HEK293T (cell line): ENCODE data around the gene MR1.

ENCODE experiments used
- CTCF ChIA-PET: fragments of 350-600 bp; formaldehyde crosslinking; extraction: SDS; loops from one replicate; lab custom pipeline; 2021; ENCODE audit warnings: antibody characterized with exemption, inconsistent platforms; lab: Yijun Ruan, JAX
- POLR2A ChIA-PET: fragments of 350-600 bp; formaldehyde crosslinking; extraction: SDS; loops from one replicate; lab custom pipeline; 2020; ENCODE audit warnings: antibody characterized with exemption, inconsistent platforms; lab: Yijun Ruan, JAX
- DNase-seq: peaks from one replicate; pipeline ENCODE4 v3.0.0; 2012; ENCODE audit warnings: mixed read lengths; ENCODE audit errors: extremely low spot score
- ARNT ChIP-seq: fragments of 450-650 bp; IDR thresholded peaks from 2 replicates; pipeline ENCODE4 v1.6.1; 2017; ENCODE audit warnings: mild to moderate bottlenecking
- BHLHE40 ChIP-seq: fragments of 450-650 bp; IDR thresholded peaks from 2 replicates; pipeline ENCODE4 v1.6.1; 2016; ENCODE audit warnings: mild to moderate bottlenecking, moderate library complexity, borderline replicate concordance
- CTBP1 ChIP-seq: fragments of 450-650 bp; IDR thresholded peaks from 2 replicates; pipeline ENCODE4 v1.6.1; 2016; ENCODE audit warnings: borderline replicate concordance
- ELF4 ChIP-seq: fragments of 450-650 bp; IDR thresholded peaks from 2 replicates; pipeline ENCODE4 v1.6.1; 2017; ENCODE audit warnings: antibody characterized with exemption
- FOXA1 ChIP-seq: fragments of 450-650 bp; IDR thresholded peaks from 2 replicates; pipeline ENCODE4 v1.6.1; 2016; ENCODE audit warnings: mild to moderate bottlenecking
- FOXK2 ChIP-seq: fragments of 450-650 bp; IDR thresholded peaks from 2 replicates; pipeline ENCODE4 v1.6.1; 2016; ENCODE audit warnings: mild to moderate bottlenecking
- FOXM1 ChIP-seq: fragments of 450-650 bp; IDR thresholded peaks from 2 replicates; pipeline ENCODE4 v1.6.1; 2017; ENCODE audit warnings: mild to moderate bottlenecking, borderline replicate concordance
- HDGF ChIP-seq: fragments of 450-650 bp; IDR thresholded peaks from 2 replicates; pipeline ENCODE4 v1.6.1; 2017; ENCODE audit warnings: antibody characterized with exemption, borderline replicate concordance
- L3MBTL2 ChIP-seq: fragments of 450-650 bp; conservative IDR thresholded peaks from 2 replicates; pipeline ENCODE4 v1.6.1; 2016; ENCODE audit warnings: mild to moderate bottlenecking
- LEF1 ChIP-seq: fragments of 450-650 bp; IDR thresholded peaks from 2 replicates; pipeline ENCODE4 v1.6.1; 2017; ENCODE audit warnings: mild to moderate bottlenecking, borderline replicate concordance
- NFRKB ChIP-seq: fragments of 450-650 bp; IDR thresholded peaks from 2 replicates; pipeline ENCODE4 v1.6.1; 2016; ENCODE audit warnings: mild to moderate bottlenecking, moderate library complexity
- PKNOX1 ChIP-seq: fragments of 450-650 bp; IDR thresholded peaks from 2 replicates; pipeline ENCODE4 v1.6.1; 2016
- SP1 ChIP-seq: fragments of 450-650 bp; IDR thresholded peaks from 2 replicates; pipeline ENCODE4 v1.6.1; 2017
- SUZ12 ChIP-seq: fragments of 450-650 bp; IDR thresholded peaks from 2 replicates; pipeline ENCODE4 v1.6.1; 2016; ENCODE audit warnings: mild to moderate bottlenecking
- TARDBP ChIP-seq: fragments of 450-650 bp; IDR thresholded peaks from 2 replicates; pipeline ENCODE4 v1.6.1; 2016
- ZNF384 ChIP-seq: fragments of 450-650 bp; IDR thresholded peaks from 2 replicates; pipeline ENCODE4 v1.6.1; 2016

MR1 gene

GRCh38 chr1:181102841-181103240 lies 69.1 kb downstream of the MR1 start:
- TF ChIP-seq HDGF (no peak), SUZ12 (no peak), ZNF384 (no peak), LEF1 (no peak), FOXA1 (no peak), CTBP1 (no peak), BHLHE40 (no peak), ELF4 (no peak), L3MBTL2 (no peak)
- no peak for DNase-seq
- ChIA-PET CTCF (interaction anchor here (0.5 to 1.1 kb wide), 2 partner anchors 24 to 33 kb away, joined by 3 to 4 read pairs; no protein-coding TSS in a partner anchor), POLR2A (interaction anchor here (1.8 to 3.1 kb wide), 3 partner anchors 14 to 20 kb away, joined by 5 to 33 read pairs (median 5); no protein-coding TSS in a partner anchor)

- POLR2A ChIA-PET: interaction anchor here (0.9 to 3.1 kb wide), 5 partner anchors 10 to 30 kb away, joined by 3 to 33 read pairs (median 5); no protein-coding TSS in a partner anchor
- CTCF ChIA-PET: interaction anchor here (0.5 to 1.1 kb wide), 4 partner anchors 20 to 33 kb away, joined by 3 to 4 read pairs (median 4); no protein-coding TSS in a partner anchor
- TF ChIP-seq FOXK2 (no peak), HDGF (no peak), TARDBP (no peak), ZNF384 (no peak), ARNT (no peak), SP1 (no peak), FOXM1 (no peak), L3MBTL2 (no peak)
- DNase-seq: no peak
Measured at GRCh38 chr1:181103399-181103798, 69.6 kb downstream of the MR1 start.

GRCh38 chr1:181104042-181104789 lies 70.4 kb downstream of the MR1 start:
- DNase-seq: peak; percentile 50
- TF ChIP-seq CTBP1: no peak
- no peak for TF ChIP-seq FOXM1
- TF ChIP-seq FOXA1: no peak
- TF ChIP-seq BHLHE40: no peak
- TF ChIP-seq ARNT: no peak
- no peak for TF ChIP-seq ZNF384
- TF ChIP-seq FOXK2: no peak
- TF ChIP-seq NFRKB: no peak
- no peak for TF ChIP-seq TARDBP
- TF ChIP-seq SUZ12: no peak
- no peak for TF ChIP-seq ELF4
- no peak for TF ChIP-seq PKNOX1
- TF ChIP-seq HDGF: no peak
- TF ChIP-seq SP1: no peak
- TF ChIP-seq LEF1: no peak
- ChIA-PET POLR2A (interaction anchor here (0.8 to 3.1 kb wide), 13 partner anchors 8 to 602 kb away, joined by 3 to 33 read pairs (median 5); no protein-coding TSS in a partner anchor), CTCF (interaction anchor here (0.7 to 1.5 kb wide), 3 partner anchors 20 to 38 kb away, joined by 3 to 4 read pairs (median 4); no protein-coding TSS in a partner anchor)

- ChIA-PET POLR2A (interaction anchor here (0.8 to 3.1 kb wide), 11 partner anchors 8 to 603 kb away, joined by 3 to 33 read pairs (median 5); partner anchors contain the start of gene IER5), CTCF (interaction anchor here (1.5 kb wide), 1 partner anchor 22 kb away, joined by 4 read pairs; no protein-coding TSS in a partner anchor)
- TF ChIP-seq L3MBTL2 (peak; percentile 79; the same call in 1 of the 2 replicates), ELF4 (no peak)
- DNase-seq: peak; percentile 45
Measured at GRCh38 chr1:181104790-181105133, 71.0 kb downstream of the MR1 start.

GRCh38 chr1:181105134-181106021 lies 71.6 kb downstream of the MR1 start:
- peak; percentile 94 for DNase-seq
- TF ChIP-seq FOXK2 (no peak), L3MBTL2 (peak; percentile 88)
- CTCF ChIA-PET: interaction anchor here (1.5 kb wide), 1 partner anchor 21 kb away, joined by 4 read pairs; no protein-coding TSS in a partner anchor
- POLR2A ChIA-PET: interaction anchor here (0.8 to 3.1 kb wide), 10 partner anchors 9 to 604 kb away, joined by 3 to 33 read pairs (median 5); partner anchors contain the start of gene IER5

GRCh38 chr1:181106022-181106312 lies 72.2 kb downstream of the MR1 start:
- no peak for DNase-seq
- TF ChIP-seq NFRKB (no peak), ELF4 (no peak), ZNF384 (no peak), LEF1 (no peak)
- CTCF ChIA-PET: no interaction called here
- POLR2A ChIA-PET: interaction anchor here (1.1 to 3.1 kb wide), 3 partner anchors 12 to 18 kb away, joined by 5 to 33 read pairs (median 13); partner anchors contain the start of gene IER5

- no peak for TF ChIP-seq FOXM1
- TF ChIP-seq SP1: no peak
- TF ChIP-seq TARDBP: no peak
- no peak for TF ChIP-seq SUZ12
- no peak for TF ChIP-seq PKNOX1
- TF ChIP-seq FOXK2: no peak
- no peak for TF ChIP-seq FOXA1
- TF ChIP-seq BHLHE40: no peak
- no peak for TF ChIP-seq ZNF384
- ChIA-PET POLR2A (interaction anchor here (2.6 kb wide), 1 partner anchor 19 kb away, joined by 13 read pairs; the partner anchor contains the start of gene IER5), CTCF (interaction anchor here (0.8 kb wide), 1 partner anchor 23 kb away, joined by 4 read pairs; no protein-coding TSS in a partner anchor)
- no peak for DNase-seq
Measured at GRCh38 chr1:181106479-181106878, 72.7 kb downstream of the MR1 start.
